MM.1S (cell line): ENCODE results near the gene MFAP5.

ENCODE experiments used
- DNase-seq: peaks from one replicate; pipeline ENCODE4 v3.0.0-alpha.2; 2015
- H2AFZ ChIP-seq: fragments of 300-600 bp; sonication (generic); 2 replicates; pipeline ENCODE4 v1.6.0; 2016; ENCODE audit warnings: antibody characterized with exemption, low read length
- H3F3A ChIP-seq: fragments of 300-600 bp; sonication (generic); 2 replicates; pipeline ENCODE4 v1.6.1; 2016; ENCODE audit warnings: mild to moderate bottlenecking, antibody characterized with exemption, low read length, moderate library complexity, mixed read lengths; ENCODE audit not compliant: insufficient read depth
- H3K27ac ChIP-seq: fragments of 300-600 bp; sonication (generic); 2 replicates; pipeline ENCODE4 v1.5.1; 2016; ENCODE audit warnings: mild to moderate bottlenecking, low read length
- H3K27me3 ChIP-seq: fragments of 300-600 bp; sonication (generic); replicated peaks from 2 replicates; pipeline ENCODE4 v1.6.0; 2016; ENCODE audit warnings: low read length; ENCODE audit not compliant: insufficient read depth
- H3K36me3 ChIP-seq: fragments of 300-600 bp; sonication (generic); replicated peaks from 2 replicates; pipeline ENCODE4 v1.6.1; 2016; ENCODE audit warnings: mild to moderate bottlenecking, low read length, mixed read lengths; ENCODE audit not compliant: insufficient read depth
- H3K4me1 ChIP-seq: fragments of 300-600 bp; sonication (generic); 2 replicates; pipeline ENCODE4 v1.6.1; 2016; ENCODE audit warnings: low read length, mixed read lengths
- H3K4me2 ChIP-seq: fragments of 300-600 bp; sonication (generic); 2 replicates; pipeline ENCODE4 v1.6.0; 2016; ENCODE audit warnings: low read depth, low read length
- H3K4me3 ChIP-seq: fragments of 300-600 bp; sonication (generic); 2 replicates; pipeline ENCODE4 v1.5.1; 2016; ENCODE audit warnings: low read length, mixed read lengths
- H3K79me2 ChIP-seq: fragments of 300-600 bp; sonication (generic); 2 replicates; pipeline ENCODE4 v1.6.1; 2016; ENCODE audit warnings: mixed run types, low read length, mixed read lengths
- H3K9ac ChIP-seq: fragments of 300-600 bp; sonication (generic); 2 replicates; pipeline ENCODE4 v1.6.1; 2016; ENCODE audit warnings: low read length, mixed read lengths
- H3K9me2 ChIP-seq: fragments of 300-600 bp; sonication (generic); replicated peaks from 2 replicates; pipeline ENCODE4 v1.6.1; 2016; ENCODE audit warnings: mild to moderate bottlenecking, low read length, mixed read lengths; ENCODE audit not compliant: insufficient read depth
- H3K9me3 ChIP-seq: fragments of 300-600 bp; sonication (generic); replicated peaks from 2 replicates; pipeline ENCODE4 v1.6.1; 2016; ENCODE audit warnings: mild to moderate bottlenecking, low read length, mixed read lengths; ENCODE audit not compliant: insufficient read depth
- H4K20me1 ChIP-seq: fragments of 300-600 bp; sonication (generic); 2 replicates; pipeline ENCODE4 v1.6.1; 2016; ENCODE audit warnings: mild to moderate bottlenecking, low read length, moderate library complexity, mixed read lengths; ENCODE audit not compliant: insufficient read depth
- CTCF ChIP-seq: fragments of 300-600 bp; sonication (generic); IDR thresholded peaks from 2 replicates; pipeline ENCODE4 v1.5.1; 2016; ENCODE audit warnings: antibody characterized with exemption, low read length, mixed read lengths
- EZH2 ChIP-seq: fragments of 300-600 bp; sonication (generic); optimal IDR thresholded peaks from 2 replicates; pipeline ENCODE3; 2017; ENCODE audit warnings: low read depth, mild to moderate bottlenecking, antibody characterized with exemption, low read length, mixed read lengths
- EZH2phosphoT487 ChIP-seq: fragments of 300-600 bp; sonication (generic); IDR thresholded peaks from 2 replicates; pipeline ENCODE4 v1.6.1; 2018; ENCODE audit warnings: antibody characterized with exemption, low read length

MFAP5 gene

GRCh38 chr12:8662593-8662992 is at the start of gene MFAP5:
Gene MFAP5 (minus strand): TSS chr12:8662826. CDS start chr12:8662104, 722 bp downstream.
- no peaks in the 10 kb centered on the region for H3K79me2 ChIP-seq
- H3K4me1 ChIP-seq, result no peaks in the 10 kb centered on the region
- no peaks in the 10 kb centered on the region for H3K27me3 ChIP-seq
- H3K9me3 ChIP-seq, result no peaks in the 10 kb centered on the region
- H3K36me3 ChIP-seq, result no peaks in the 10 kb centered on the region
- no peak for TF ChIP-seq EZH2
- no peak within 1 kb of the TSS for H3K4me3 ChIP-seq
- no peaks in the 10 kb centered on the region for H3F3A ChIP-seq
- H3K9ac ChIP-seq, result no peak within 1 kb of the TSS
- H2AFZ ChIP-seq, result no peak within 1 kb of the TSS
- no peaks in the 10 kb centered on the region for H4K20me1 ChIP-seq
- no peak within 1 kb of the TSS for H3K27ac ChIP-seq
- no peak within 1 kb of the TSS for H3K4me2 ChIP-seq
- DNase-seq, result no peak
- no peaks in the 10 kb centered on the region for H3K9me2 ChIP-seq

- DNase-seq, result no peak
- TF ChIP-seq EZH2phosphoT487 (no peak), CTCF (no peak)
- Histone ChIP-seq H3K4me3 (no peak overlapping the region), H3K9me3 (no peaks in the 10 kb centered on the region), H3K27me3 (no peaks in the 10 kb centered on the region), H3K79me2 (no peaks in the 10 kb centered on the region), H3F3A (no peaks in the 10 kb centered on the region), H3K9me2 (no peaks in the 10 kb centered on the region), H2AFZ (no peak overlapping the region), H3K4me1 (no peaks in the 10 kb centered on the region), H3K36me3 (no peaks in the 10 kb centered on the region), H4K20me1 (no peaks in the 10 kb centered on the region), H3K4me2 (no peak overlapping the region), H3K9ac (no peak overlapping the region), H3K27ac (no peak overlapping the region)
These were observed 46.7 kb upstream of the MFAP5 start for GRCh38 chr12:8709124-8709830.

GRCh38 chr12:8702159-8702558 is 39.5 kb upstream of the MFAP5 start:
- Histone ChIP-seq H3K36me3 (no peaks in the 10 kb centered on the region), H3K9ac (no peak overlapping the region), H3K4me3 (no peak overlapping the region), H3K27me3 (peaks cover 22% of the 10 kb centered on the region), H3K4me1 (no peaks in the 10 kb centered on the region), H3K9me3 (no peaks in the 10 kb centered on the region), H3K9me2 (no peaks in the 10 kb centered on the region), H3K27ac (no peak overlapping the region), H3K4me2 (no peak overlapping the region), H3F3A (peaks cover 2% of the 10 kb centered on the region; the same call in 1 of the 2 replicates), H4K20me1 (no peaks in the 10 kb centered on the region), H3K79me2 (no peaks in the 10 kb centered on the region), H2AFZ (no peak overlapping the region)
- TF ChIP-seq EZH2 (no peak), CTCF (no peak)
- DNase-seq, result no peak

- no peaks in the 10 kb centered on the region for H3K79me2 ChIP-seq
These were observed 38.5 kb upstream of the MFAP5 start for GRCh38 chr12:8701046-8701660.

More at GRCh38 chr12:8701046-8701660, 38.5 kb upstream of the MFAP5 start:
- H4K20me1 ChIP-seq, result no peaks in the 10 kb centered on the region
- no peak for DNase-seq
- no peaks in the 10 kb centered on the region for H3K9me2 ChIP-seq
- H3K27me3 ChIP-seq, result peaks cover 32% of the 10 kb centered on the region
- TF ChIP-seq EZH2phosphoT487 (no peak), EZH2 (no peak), CTCF (no peak)
- peaks cover 10% of the 10 kb centered on the region; the same call in 1 of the 2 replicates for H3F3A ChIP-seq
- no peaks in the 10 kb centered on the region for H3K36me3 ChIP-seq
- no peak overlapping the region for H3K4me3 ChIP-seq
- no peak overlapping the region for H2AFZ ChIP-seq
- H3K9ac ChIP-seq, result no peak overlapping the region
- H3K4me2 ChIP-seq, result no peak overlapping the region
- H3K4me1 ChIP-seq, result no peaks in the 10 kb centered on the region
- no peaks in the 10 kb centered on the region for H3K9me3 ChIP-seq
- H3K27ac ChIP-seq, result no peak overlapping the region
